ENCODE results near the gene OR6B3. TPM values are rescaled to one million over a fixed set of nuclear protein-coding genes. Genes with fewer than 3 reads are reported as not detected.

OR6B3 gene
- total and polyA plus RNA-seq, 9 donors, result not detected

DNA sequence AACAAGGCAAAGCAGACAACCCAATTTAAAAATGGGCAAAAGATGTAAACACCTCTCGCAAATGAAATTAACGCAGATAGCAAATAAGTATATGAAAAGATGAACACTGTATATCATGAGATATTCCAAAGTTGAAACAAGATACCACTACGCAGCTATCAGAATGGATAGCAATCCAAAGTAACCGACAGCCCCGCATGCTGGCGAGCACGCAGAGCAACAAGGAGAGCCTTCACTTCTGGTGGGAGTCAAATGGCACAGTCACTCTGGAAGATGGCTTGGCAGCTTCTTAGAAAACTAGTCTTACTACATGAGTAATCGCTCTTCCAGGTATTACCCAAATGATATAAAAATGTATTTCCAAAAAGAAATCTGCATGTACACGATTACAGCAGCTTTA lies 29.5 kb downstream of the OR6B3 start:
- H3K27ac ChIP-seq (ENCODE audit: low read length), result no peak overlapping the region
- 88% methylated on average over 4 of the region's 9 CpGs for WGBS (ENCODE audit: insufficient coverage)
- no peak overlapping the region for H3K4me3 ChIP-seq (ENCODE audit: low read length)

GRCh38 chr2:240021488-240022104 lies 31.7 kb downstream of the OR6B3 start:
- Histone ChIP-seq H3K4me1 (ENCODE audit: control insufficient read depth, insufficient read depth, low read length) (peaks cover 2% of the 10 kb centered on the region), H3K27ac (ENCODE audit: low read length) (no peak overlapping the region), H3K4me3 (ENCODE audit: low read length) (no peak overlapping the region), H3K27me3 (ENCODE audit: control insufficient read depth, insufficient read depth, low read length) (no peaks in the 10 kb centered on the region), H3K36me3 (ENCODE audit: control insufficient read depth, insufficient read depth, low read length) (peaks cover 40% of the 10 kb centered on the region), H3K9me3 (replicated peaks; ENCODE audit: control insufficient read depth, low read depth, low read length) (no peaks in the 10 kb centered on the region)
- DNase-seq, result peak; percentile 35
- WGBS (ENCODE audit: insufficient coverage), result 54% methylated on average over 6 of the region's 9 CpGs

More for the DNA sequence above, 29.5 kb downstream of the OR6B3 start:
- DNase-seq, result no peak
- Histone ChIP-seq H3K36me3 (ENCODE audit: control insufficient read depth, insufficient read depth, low read length) (peaks cover 21% of the 10 kb centered on the region), H3K9me3 (replicated peaks; ENCODE audit: control insufficient read depth, low read depth, low read length) (no peaks in the 10 kb centered on the region), H3K27me3 (ENCODE audit: control insufficient read depth, insufficient read depth, low read length) (no peaks in the 10 kb centered on the region), H3K4me1 (ENCODE audit: control insufficient read depth, insufficient read depth, low read length) (peaks cover 2% of the 10 kb centered on the region)

DNA sequence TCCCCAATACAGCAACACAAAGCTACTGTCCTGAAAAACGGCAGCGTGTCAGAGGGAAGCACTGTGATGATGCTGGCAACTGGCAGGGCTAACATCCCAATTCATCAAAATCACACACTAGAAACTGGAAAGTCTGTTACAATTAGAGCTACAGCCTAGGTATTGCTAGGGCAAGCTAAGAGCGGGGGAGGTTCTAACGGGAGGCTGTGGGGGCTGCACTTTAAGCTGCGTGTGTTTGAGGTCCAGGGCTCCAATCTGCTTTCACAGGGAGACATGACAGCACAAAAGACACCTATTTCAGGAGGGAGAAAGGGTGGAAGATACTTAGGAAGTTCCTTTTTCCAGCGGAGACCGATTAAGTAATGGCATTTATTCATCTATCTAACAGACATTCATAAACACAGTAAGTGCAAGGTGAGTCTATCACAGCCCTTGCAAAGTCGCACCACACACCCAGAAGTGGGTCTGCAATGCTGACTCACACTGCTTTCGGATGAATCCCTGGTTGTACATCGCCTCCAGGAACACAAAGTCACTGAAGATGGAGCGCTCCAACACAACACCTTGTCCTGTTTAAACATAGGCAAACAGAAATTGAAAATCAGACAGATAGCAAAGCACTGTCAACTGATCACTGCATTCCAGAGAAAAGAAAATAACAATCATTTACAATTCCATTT lies 35.1 kb downstream of the OR6B3 start:
- 100% methylated on average over 5 of the region's 11 CpGs for WGBS (ENCODE audit: insufficient coverage)
- Histone ChIP-seq H3K27ac (ENCODE audit: low read length) (no peak overlapping the region), H3K4me3 (ENCODE audit: low read length) (no peak overlapping the region), H3K27me3 (ENCODE audit: control insufficient read depth, insufficient read depth, low read length) (no peaks in the 10 kb centered on the region), H3K9me3 (replicated peaks; ENCODE audit: control insufficient read depth, low read depth, low read length) (no peaks in the 10 kb centered on the region), H3K4me1 (ENCODE audit: control insufficient read depth, insufficient read depth, low read length) (no peaks in the 10 kb centered on the region), H3K36me3 (ENCODE audit: control insufficient read depth, insufficient read depth, low read length) (peaks cover 68% of the 10 kb centered on the region)
- no peak for DNase-seq

DNA sequence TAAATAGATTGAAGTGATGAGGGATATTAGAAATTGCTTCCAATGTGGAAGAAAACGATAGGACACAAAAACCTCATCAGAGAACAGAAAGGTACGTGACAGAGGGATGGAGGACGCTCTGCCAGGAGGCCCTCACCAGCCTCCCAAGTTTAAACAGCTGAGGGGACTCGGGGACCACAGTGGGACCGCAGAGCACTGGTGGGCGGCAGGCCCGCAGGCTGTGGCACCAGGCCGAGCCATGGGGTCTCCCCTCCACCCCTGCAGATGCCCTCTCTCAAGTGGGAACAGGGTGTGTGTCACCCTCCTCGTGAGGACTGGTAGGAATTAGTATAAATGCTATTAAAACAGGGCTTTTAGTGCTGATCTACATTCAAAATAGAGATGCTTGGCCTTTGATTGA lies 39.0 kb downstream of the OR6B3 start:
- Histone ChIP-seq H3K4me1 (ENCODE audit: control insufficient read depth, insufficient read depth, low read length) (no peaks in the 10 kb centered on the region), H3K9me3 (replicated peaks; ENCODE audit: control insufficient read depth, low read depth, low read length) (no peaks in the 10 kb centered on the region), H3K27ac (ENCODE audit: low read length) (no peak overlapping the region), H3K27me3 (ENCODE audit: control insufficient read depth, insufficient read depth, low read length) (no peaks in the 10 kb centered on the region), H3K4me3 (ENCODE audit: low read length) (no peak overlapping the region), H3K36me3 (ENCODE audit: control insufficient read depth, insufficient read depth, low read length) (peaks cover 78% of the 10 kb centered on the region)
- no peak for DNase-seq
- 98% methylated on average over 5 of the region's 9 CpGs for WGBS (ENCODE audit: insufficient coverage)

- WGBS (ENCODE audit: insufficient coverage), result no CpG with 5 or more reads among the region's 1 CpG
- H3K4me1 ChIP-seq (ENCODE audit: control insufficient read depth, insufficient read depth, low read length), result no peaks in the 10 kb centered on the region
- H3K9me3 ChIP-seq (replicated peaks; ENCODE audit: control insufficient read depth, low read depth, low read length), result no peaks in the 10 kb centered on the region
- peaks cover 81% of the 10 kb centered on the region for H3K36me3 ChIP-seq (ENCODE audit: control insufficient read depth, insufficient read depth, low read length)
- H3K27me3 ChIP-seq (ENCODE audit: control insufficient read depth, insufficient read depth, low read length), result no peaks in the 10 kb centered on the region
- no peak overlapping the region for H3K4me3 ChIP-seq (ENCODE audit: low read length)
- no peak overlapping the region for H3K27ac ChIP-seq (ENCODE audit: low read length)
- no peak for DNase-seq
Measured at GRCh38 chr2:240013343-240013742, 40.0 kb downstream of the OR6B3 start.

DNA sequence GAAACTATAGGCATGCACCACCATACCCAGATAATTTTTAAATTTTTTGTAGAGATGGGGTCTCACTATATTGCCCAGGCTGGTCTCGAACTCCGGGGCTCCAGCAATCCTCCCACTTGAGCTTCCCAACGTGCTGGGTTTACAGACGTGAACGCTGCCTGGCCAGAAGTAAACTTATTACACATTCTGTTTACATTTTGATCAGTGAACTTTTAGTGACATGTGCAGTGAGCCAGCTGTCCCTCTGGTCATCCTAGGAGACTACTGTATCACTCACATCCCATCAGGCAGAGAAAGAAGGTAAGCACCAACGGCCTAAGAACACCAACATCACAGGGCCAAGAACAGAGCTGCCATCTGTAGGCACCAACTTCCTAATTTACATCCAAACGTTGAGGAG lies 50.3 kb downstream of the OR6B3 start:
- H3K36me3 ChIP-seq (ENCODE audit: control insufficient read depth, insufficient read depth, low read length), result peaks cover 70% of the 10 kb centered on the region
- H3K4me1 ChIP-seq (ENCODE audit: control insufficient read depth, insufficient read depth, low read length), result no peaks in the 10 kb centered on the region
- no peaks in the 10 kb centered on the region for H3K27me3 ChIP-seq (ENCODE audit: control insufficient read depth, insufficient read depth, low read length)
- no peak for DNase-seq
- no peak overlapping the region for H3K27ac ChIP-seq (ENCODE audit: low read length)
- 67% methylated on average over 1 of the region's 7 CpGs for WGBS (ENCODE audit: insufficient coverage)
- no peaks in the 10 kb centered on the region for H3K9me3 ChIP-seq (replicated peaks; ENCODE audit: control insufficient read depth, low read depth, low read length)
- no peak overlapping the region for H3K4me3 ChIP-seq (ENCODE audit: low read length)

- Histone ChIP-seq H3K27ac (ENCODE audit: low read length) (no peak overlapping the region), H3K27me3 (ENCODE audit: control insufficient read depth, insufficient read depth, low read length) (no peaks in the 10 kb centered on the region), H3K4me1 (ENCODE audit: control insufficient read depth, insufficient read depth, low read length) (no peaks in the 10 kb centered on the region), H3K4me3 (ENCODE audit: low read length) (no peak overlapping the region), H3K36me3 (ENCODE audit: control insufficient read depth, insufficient read depth, low read length) (peaks cover 60% of the 10 kb centered on the region), H3K9me3 (replicated peaks; ENCODE audit: control insufficient read depth, low read depth, low read length) (no peaks in the 10 kb centered on the region)
- no peak for DNase-seq
- WGBS (ENCODE audit: insufficient coverage), result 92% methylated on average over 7 of the region's 11 CpGs
Measured at GRCh38 chr2:240000671-240001070, 52.6 kb downstream of the OR6B3 start.

- 88% methylated on average over 5 of the region's 9 CpGs for WGBS (ENCODE audit: insufficient coverage)
- Histone ChIP-seq H3K27me3 (ENCODE audit: control insufficient read depth, insufficient read depth, low read length) (no peaks in the 10 kb centered on the region), H3K4me1 (ENCODE audit: control insufficient read depth, insufficient read depth, low read length) (no peaks in the 10 kb centered on the region), H3K4me3 (ENCODE audit: low read length) (no peak overlapping the region), H3K27ac (ENCODE audit: low read length) (no peak overlapping the region), H3K36me3 (ENCODE audit: control insufficient read depth, insufficient read depth, low read length) (peaks cover 36% of the 10 kb centered on the region), H3K9me3 (replicated peaks; ENCODE audit: control insufficient read depth, low read depth, low read length) (no peaks in the 10 kb centered on the region)
- no peak for DNase-seq
Measured at GRCh38 chr2:239997686-239998409, 55.5 kb downstream of the OR6B3 start.
